Thyroid gland (tissue), 4 donors: ENCODE data around the gene IL7R. TPM values are rescaled to one million over a fixed set of nuclear protein-coding genes. Genes with fewer than 3 reads are reported as not detected.

Experiments
- DNase-seq, 2 donors: peaks; one replicate each; pipeline ENCODE4 v3.0.0-alpha.2; 2019
- H3K27ac ChIP-seq, 3 donors: fragments of 200-600 bp; sonication (generic); 1 replicate in 2 of 3; 2 replicates in 1 of 3; pipeline ENCODE4 v1.5.1; 2016 to 2019; ENCODE audit warnings: mild to moderate bottlenecking in 1 of 3, moderate library complexity in 1 of 3
- H3K27me3 ChIP-seq: fragments of 200-600 bp; sonication (generic); one replicate; pipeline ENCODE4 v1.5.1; 2019
- H3K36me3 ChIP-seq, 2 donors: fragments of 200-600 bp; sonication (generic); one replicate each; pipeline ENCODE4 v1.5.1; 2016 to 2019
- H3K4me1 ChIP-seq, 2 donors: fragments of 200-600 bp; sonication (generic); one replicate each; pipeline ENCODE4 v1.5.1; 2017 to 2019
- H3K4me3 ChIP-seq, 3 donors: fragments of 200-600 bp; sonication (generic); replicated peaks in 1 of 3; 1 replicate in 2 of 3; 2 replicates in 1 of 3; pipeline ENCODE4 v1.5.1; 2016; ENCODE audit warnings: mild to moderate bottlenecking in 1 of 3
- H3K9me3 ChIP-seq: fragments of 200-600 bp; sonication (generic); one replicate; pipeline ENCODE4 v1.5.1; 2017
- CTCF ChIP-seq, 6 experiments: fragments of 200-600 bp in 3 of 6; fragments of 450-650 bp in 3 of 6; sonication (generic) in 3 of 6; IDR thresholded peaks; one replicate each; pipeline ENCODE4 v1.5.1; 2016 to 2019; ENCODE audit warnings: antibody characterized with exemption in 6 of 6, mild to moderate bottlenecking in 2 of 6, inconsistent platforms in 1 of 6, moderate library complexity in 1 of 6
- POLR2A ChIP-seq, 2 donors: fragments of 450-650 bp; IDR thresholded peaks; one replicate each; pipeline ENCODE4 v1.6.1; 2017; ENCODE audit warnings: antibody characterized with exemption in 2 of 2, mild to moderate bottlenecking in 2 of 2, moderate library complexity in 1 of 2
- WGBS, 2 donors: methylation state at CpG; one replicate each; pipeline ENCODE4 v1.1.5; 2017; 5-methylcytosine and 5-hydroxymethylcytosine counted together
- intact Hi-C: fragments of 100-400 bp; cut with DNase I; formaldehyde crosslinking; loops from one replicate; pipeline ENCODE4 v1.15.1; 2023
- total RNA-seq, 4 donors: library from RNA; depleted of rRNA; stranded (reverse); fragments of >200 nt; gene quantifications; one replicate each; pipeline ENCODE4 v1.2.3, GENCODE V29; 2016

IL7R gene
- total RNA-seq, 4 donors from 2014 or later = 12.7 to 29.0 (median 15.1) TPM

DNA sequence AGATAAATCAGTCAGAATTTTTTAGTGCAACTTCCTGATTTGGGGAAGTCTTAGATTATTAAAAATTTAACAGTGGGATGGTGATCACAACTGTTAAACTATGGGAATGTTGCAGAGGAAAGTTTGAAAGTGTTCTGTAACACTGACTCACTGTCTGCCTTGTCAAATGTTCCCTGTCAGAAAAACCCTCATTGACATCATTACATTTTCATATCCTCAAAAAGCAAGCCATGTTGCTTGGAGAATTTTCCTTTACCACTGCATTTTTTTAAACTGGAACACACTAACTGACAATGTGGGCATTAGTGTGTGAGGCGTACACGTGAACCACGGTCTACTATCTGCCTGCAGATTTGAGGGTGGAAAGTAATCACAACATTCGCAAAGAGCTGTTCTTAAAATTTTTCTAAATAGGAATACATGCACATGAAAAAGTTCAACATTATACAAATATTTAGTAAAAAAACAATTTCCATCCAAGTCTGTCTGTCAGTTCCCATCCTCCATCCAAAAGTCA is 28.6 kb upstream of the IL7R start:
- no peak overlapping the region for H3K4me3 ChIP-seq
- TF ChIP-seq CTCF (IDR thresholded peaks at IDR 0.05) (no peak), POLR2A (IDR thresholded peaks at IDR 0.05) (no peak)
- no peaks in the 10 kb centered on the region for H3K27me3 ChIP-seq
- no peak for DNase-seq
- 89 to 93% methylated on average over 4 of the region's 4 CpGs for WGBS, 2 donors
- H3K4me1 ChIP-seq = no peaks in the 10 kb centered on the region
- H3K9me3 ChIP-seq = no peaks in the 10 kb centered on the region
- intact Hi-C loops = no loop called here
- H3K36me3 ChIP-seq = no peaks in the 10 kb centered on the region
- H3K27ac ChIP-seq = no peak overlapping the region

GRCh38 chr5:35830587-35830986 is 26.1 kb upstream of the IL7R start:
- Histone ChIP-seq H3K27me3 (no peaks in the 10 kb centered on the region), H3K36me3 (no peaks in the 10 kb centered on the region), H3K4me1 (no peaks in the 10 kb centered on the region), H3K27ac (no peak overlapping the region), H3K9me3 (no peaks in the 10 kb centered on the region), H3K4me3 (no peak overlapping the region)
- no peak for DNase-seq
- TF ChIP-seq POLR2A (IDR thresholded peaks at IDR 0.05) (no peak), CTCF (IDR thresholded peaks at IDR 0.05) (no peak)
- intact Hi-C loops = no loop called here
- 79 to 82% methylated on average over 4 of the region's 4 CpGs for WGBS, 2 donors

DNA sequence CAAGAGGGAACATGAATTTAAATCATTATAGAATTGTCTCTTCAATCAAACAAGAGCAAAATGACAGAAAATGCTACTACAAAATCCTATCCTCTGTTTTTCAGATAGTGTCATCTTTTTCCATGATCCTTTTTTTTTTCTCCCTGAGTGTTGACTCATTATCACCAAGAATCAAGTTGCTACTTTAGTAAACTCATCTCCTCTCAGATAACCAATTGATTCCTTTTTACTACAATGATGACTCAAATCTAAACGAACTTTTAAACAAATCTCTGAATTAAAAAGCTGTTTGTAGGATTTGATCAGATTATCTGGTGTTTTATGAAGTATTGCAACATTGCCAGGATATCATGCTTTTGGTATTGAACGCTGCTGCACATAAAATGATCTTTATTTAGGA is 23.9 kb upstream of the IL7R start:
- 82 to 85% methylated on average over 2 of the region's 2 CpGs for WGBS, 2 donors
- DNase-seq = no peak
- Histone ChIP-seq H3K27me3 (no peaks in the 10 kb centered on the region), H3K4me1 (no peaks in the 10 kb centered on the region), H3K27ac (no peak overlapping the region), H3K4me3 (no peak overlapping the region), H3K36me3 (no peaks in the 10 kb centered on the region), H3K9me3 (no peaks in the 10 kb centered on the region)
- TF ChIP-seq CTCF (IDR thresholded peaks at IDR 0.05) (no peak), POLR2A (IDR thresholded peaks at IDR 0.05) (no peak)
- intact Hi-C loops = no loop called here

GRCh38 chr5:35833224-35833623 is 23.5 kb upstream of the IL7R start:
- WGBS, 2 donors = 96% methylated on average over 2 of the region's 2 CpGs
- Histone ChIP-seq H3K4me3 (no peak overlapping the region), H3K9me3 (no peaks in the 10 kb centered on the region), H3K36me3 (no peaks in the 10 kb centered on the region), H3K4me1 (no peaks in the 10 kb centered on the region), H3K27ac (no peak overlapping the region), H3K27me3 (no peaks in the 10 kb centered on the region)
- intact Hi-C loops = no loop called here
- no peak for DNase-seq
- TF ChIP-seq POLR2A (IDR thresholded peaks at IDR 0.05) (no peak), CTCF (IDR thresholded peaks at IDR 0.05) (no peak)

DNA sequence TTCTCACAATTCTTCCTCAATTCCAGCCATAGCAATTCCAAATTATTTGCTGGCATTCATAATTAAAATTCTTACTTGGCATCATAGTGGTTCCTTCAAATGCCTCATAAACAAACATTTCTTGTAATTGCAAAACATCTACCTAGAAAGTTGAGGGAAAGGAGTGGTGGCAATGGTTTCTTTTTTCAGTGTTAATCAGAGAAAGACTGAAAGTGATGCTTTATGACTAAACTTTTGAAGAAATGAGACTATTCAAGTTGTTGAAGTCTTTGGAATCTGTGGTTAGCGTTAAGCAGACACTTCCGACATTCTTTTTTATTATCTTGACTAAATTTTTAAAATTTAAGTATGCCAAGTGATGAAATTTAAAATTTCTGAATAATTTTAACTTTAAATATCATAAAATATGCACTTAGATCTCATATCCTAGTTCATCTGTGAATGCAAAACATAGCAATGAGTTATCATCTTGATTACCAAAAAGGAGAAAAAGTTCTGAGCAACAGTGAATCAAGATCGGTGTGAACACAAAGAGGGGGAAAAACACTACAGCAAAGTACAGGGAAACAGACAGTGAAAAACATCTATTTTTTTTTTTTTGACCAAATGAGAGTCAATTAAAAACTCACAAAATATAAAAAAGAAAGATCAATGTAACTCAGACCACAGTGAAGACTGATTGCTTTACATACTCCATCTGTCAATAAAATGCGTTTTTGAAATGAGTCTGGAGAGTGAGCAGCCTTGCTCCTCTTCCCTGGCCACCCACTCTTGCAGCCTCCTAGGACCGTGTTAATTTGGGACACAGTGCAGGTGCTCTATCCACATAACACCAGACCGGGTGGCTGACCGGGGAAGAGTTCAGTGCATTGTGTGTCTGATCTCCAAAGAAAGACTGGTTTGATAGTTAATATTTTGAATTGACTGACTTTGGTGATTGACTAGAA is 20.6 kb upstream of the IL7R start:
- no peaks in the 10 kb centered on the region for H3K36me3 ChIP-seq
- H3K9me3 ChIP-seq = no peaks in the 10 kb centered on the region
- TF ChIP-seq CTCF (IDR thresholded peaks at IDR 0.05) (no peak), POLR2A (IDR thresholded peaks at IDR 0.05) (no peak)
- H3K27ac ChIP-seq = no peak overlapping the region
- H3K27me3 ChIP-seq = no peaks in the 10 kb centered on the region
- H3K4me1 ChIP-seq = no peaks in the 10 kb centered on the region
- WGBS, 2 donors = 90 to 95% methylated on average over 7 of the region's 7 CpGs
- no peak overlapping the region for H3K4me3 ChIP-seq
- intact Hi-C loops = no loop called here
- DNase-seq = no peak
